Activated T-cell treated with anti-CD3 and anti-CD28 coated beads for 48 hours (primary cell): ENCODE results near the gene ERP44.

ENCODE experiments used
- DNase-seq: peaks from one replicate; pipeline ENCODE4 v3.0.0-alpha.2; 2020; ENCODE audit warnings: low read depth

ERP44 gene

GRCh38 chr9:99936947-99937587 lies 161.7 kb downstream of the ERP44 start:
- DNase-seq: no peak

- DNase-seq: no peak
These were observed 167.5 kb downstream of the ERP44 start for GRCh38 chr9:99931155-99931840.

- no peak for DNase-seq
These were observed 169.1 kb downstream of the ERP44 start for GRCh38 chr9:99929652-99930051.
